ENCODE measurements around the gene CUX1.

GRCh38 chr7:101819913-101820522 is 2.6 kb downstream of the CUX1 start:
- TF ChIP-seq CTCF (IDR thresholded peaks at IDR 0.05; ENCODE audit: insufficient read depth, low read length), result no peak
- TF ChIP-seq POLR2AphosphoS5 (IDR thresholded peaks at IDR 0.05; ENCODE audit: low read depth), result no peak

Measured in HL-60 (cell line).